ENCODE data around the gene GALNT10. TPM values are rescaled to one million over a fixed set of nuclear protein-coding genes. Genes with fewer than 3 reads are reported as not detected.

The GALNT10 gene
- total RNA-seq, 1 donor from 2014 or later: 4.8 TPM

GRCh38 chr5:154207204-154207603, 16.7 kb downstream of the GALNT10 start:
- DNase-seq: no peak
- TF ChIP-seq CTCF (IDR thresholded peaks at IDR 0.05; ENCODE audit: partially characterized antibody, unreplicated experiment): no peak
- H3K9me3 Mint-ChIP-seq (ENCODE audit: unreplicated experiment): peaks cover 2% of the 10 kb centered on the region
- H3K36me3 Mint-ChIP-seq (ENCODE audit: unreplicated experiment): peaks cover 5% of the 10 kb centered on the region
- peaks cover 5% of the 10 kb centered on the region for H3K27me3 Mint-ChIP-seq (ENCODE audit: unreplicated experiment)
- H3K27ac Mint-ChIP-seq (ENCODE audit: unreplicated experiment): no peak overlapping the region
- no peak overlapping the region for H3K4me3 Mint-ChIP-seq (ENCODE audit: unreplicated experiment)
- peaks cover 13% of the 10 kb centered on the region for H3K4me1 Mint-ChIP-seq (ENCODE audit: low read depth, unreplicated experiment)

GRCh38 chr5:154209591-154210081, 19.1 kb downstream of the GALNT10 start:
- no peak for TF ChIP-seq CTCF (IDR thresholded peaks at IDR 0.05; ENCODE audit: partially characterized antibody, unreplicated experiment)
- Mint-ChIP-seq H3K9me3 (ENCODE audit: unreplicated experiment) (no peaks in the 10 kb centered on the region), H3K27me3 (ENCODE audit: unreplicated experiment) (peaks cover 2% of the 10 kb centered on the region), H3K27ac (ENCODE audit: unreplicated experiment) (no peak overlapping the region), H3K4me3 (ENCODE audit: unreplicated experiment) (no peak overlapping the region), H3K4me1 (ENCODE audit: low read depth, unreplicated experiment) (peaks cover 9% of the 10 kb centered on the region), H3K36me3 (ENCODE audit: unreplicated experiment) (peaks cover 5% of the 10 kb centered on the region)
- no peak for DNase-seq

- no peaks in the 10 kb centered on the region for H3K9me3 Mint-ChIP-seq (ENCODE audit: unreplicated experiment)
- H3K27ac Mint-ChIP-seq (ENCODE audit: unreplicated experiment): no peak overlapping the region
- peaks cover 2% of the 10 kb centered on the region for H3K27me3 Mint-ChIP-seq (ENCODE audit: unreplicated experiment)
- no peak overlapping the region for H3K4me3 Mint-ChIP-seq (ENCODE audit: unreplicated experiment)
- H3K36me3 Mint-ChIP-seq (ENCODE audit: unreplicated experiment): peaks cover 5% of the 10 kb centered on the region
- peaks cover 9% of the 10 kb centered on the region for H3K4me1 Mint-ChIP-seq (ENCODE audit: low read depth, unreplicated experiment)
- no peak for TF ChIP-seq CTCF (IDR thresholded peaks at IDR 0.05; ENCODE audit: partially characterized antibody, unreplicated experiment)
- DNase-seq: no peak
These were observed 19.6 kb downstream of the GALNT10 start for GRCh38 chr5:154210163-154210562.

GRCh38 chr5:154211641-154212390, 21.3 kb downstream of the GALNT10 start:
- TF ChIP-seq CTCF (IDR thresholded peaks at IDR 0.05; ENCODE audit: partially characterized antibody, unreplicated experiment): no peak
- Mint-ChIP-seq H3K27me3 (ENCODE audit: unreplicated experiment) (peaks cover 2% of the 10 kb centered on the region), H3K4me3 (ENCODE audit: unreplicated experiment) (no peak overlapping the region), H3K9me3 (ENCODE audit: unreplicated experiment) (no peaks in the 10 kb centered on the region), H3K4me1 (ENCODE audit: low read depth, unreplicated experiment) (peaks cover under 1% of the 10 kb centered on the region), H3K27ac (ENCODE audit: unreplicated experiment) (no peak overlapping the region), H3K36me3 (ENCODE audit: unreplicated experiment) (peaks cover 5% of the 10 kb centered on the region)
- no peak for DNase-seq

- no peak for DNase-seq
- H3K27me3 Mint-ChIP-seq (ENCODE audit: unreplicated experiment): no peaks in the 10 kb centered on the region
- no peak overlapping the region for H3K27ac Mint-ChIP-seq (ENCODE audit: unreplicated experiment)
- H3K36me3 Mint-ChIP-seq (ENCODE audit: unreplicated experiment): peaks cover 3% of the 10 kb centered on the region
- H3K4me3 Mint-ChIP-seq (ENCODE audit: unreplicated experiment): no peak overlapping the region
- H3K9me3 Mint-ChIP-seq (ENCODE audit: unreplicated experiment): no peaks in the 10 kb centered on the region
- TF ChIP-seq CTCF (IDR thresholded peaks at IDR 0.05; ENCODE audit: partially characterized antibody, unreplicated experiment): no peak
- H3K4me1 Mint-ChIP-seq (ENCODE audit: low read depth, unreplicated experiment): peaks cover 12% of the 10 kb centered on the region
These were observed 23.1 kb downstream of the GALNT10 start for GRCh38 chr5:154213592-154213991.
